ENCODE measurements around the gene TAF10. TPM values are rescaled to one million over a fixed set of nuclear protein-coding genes. Genes with fewer than 3 reads are reported as not detected.

The TAF10 gene
- total and polyA plus RNA-seq, 2 of the 13 experiments (the other 11 are each of a cell fraction or from before 2014, with no cell fraction given): 71.3 to 134 TPM

DNA sequence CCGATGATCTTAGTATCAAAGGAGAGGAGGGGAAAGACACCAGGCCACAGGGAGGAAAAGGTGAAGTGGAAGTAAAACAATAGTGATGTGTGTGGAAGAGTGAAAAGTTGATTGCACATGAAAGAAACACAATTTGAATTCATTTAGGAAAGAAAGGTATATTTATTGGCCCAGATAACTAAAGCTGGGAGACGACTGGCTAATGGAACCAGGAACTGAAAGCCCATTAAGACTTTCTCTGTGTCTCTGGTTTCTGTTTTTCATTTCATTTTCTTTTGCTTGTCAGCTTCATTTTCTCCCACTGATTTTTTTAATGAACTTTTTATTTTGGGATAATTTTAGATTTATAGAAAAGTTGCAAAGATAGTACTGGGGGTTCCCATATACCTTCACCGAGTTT lies 48.7 kb upstream of the TAF10 start:
- TF ChIP-seq GZF1 (CRISPR knock-in tag; IDR thresholded peaks at IDR 0.05): no peak
- no peak for TF ChIP-seq MAX (IDR thresholded peaks at IDR 0.05)
- no peak for TF ChIP-seq ISX (CRISPR knock-in tag; conservative IDR thresholded peaks at IDR 0.05)
- no peak for TF ChIP-seq ZNF850 (CRISPR knock-in tag; conservative IDR thresholded peaks at IDR 0.05)
- TF ChIP-seq CBX1 (IDR thresholded peaks at IDR 0.05; ENCODE audit: low read depth): no peak
- no peak for TF ChIP-seq ZSCAN30 (CRISPR knock-in tag; IDR thresholded peaks at IDR 0.05)
- TF ChIP-seq IKZF5 (CRISPR knock-in tag; IDR thresholded peaks at IDR 0.05): no peak
- no peak for TF ChIP-seq ZNF619 (CRISPR knock-in tag; IDR thresholded peaks at IDR 0.05)
- no peak for TF ChIP-seq MED8 (CRISPR knock-in tag; IDR thresholded peaks at IDR 0.05; ENCODE audit: insufficient replicate concordance)
- TF ChIP-seq PAF1 (CRISPR knock-in tag; IDR thresholded peaks at IDR 0.05): no peak
- no peak for TF ChIP-seq STAG1 (CRISPR knock-in tag; IDR thresholded peaks at IDR 0.05)
- TF ChIP-seq IRX3 (CRISPR knock-in tag; IDR thresholded peaks at IDR 0.05; ENCODE audit: borderline replicate concordance, low read depth): no peak
- no peak for TF ChIP-seq ZNF441 (CRISPR knock-in tag; IDR thresholded peaks at IDR 0.05; ENCODE audit: borderline replicate concordance)
- TF ChIP-seq HOMEZ (CRISPR knock-in tag; IDR thresholded peaks at IDR 0.05; ENCODE audit: low read depth): no peak
- TF ChIP-seq TAF1 (CRISPR knock-in tag; IDR thresholded peaks at IDR 0.05): no peak
- TF ChIP-seq ZNF792 (CRISPR knock-in tag; IDR thresholded peaks at IDR 0.05): no peak
- no peak for TF ChIP-seq EEA1 (CRISPR knock-in tag; IDR thresholded peaks at IDR 0.05; ENCODE audit: borderline replicate concordance)
- CTCF ChIA-PET (ENCODE audit: low intra/inter-chr PET ratio, low total read pairs): no interaction called here
- no peak for DNase-seq (ENCODE audit: low spot score)

More for the DNA sequence above, 48.7 kb upstream of the TAF10 start:
- 14% methylated on average over 3 of the region's 3 CpGs for WGBS (ENCODE audit: low lambda C conversion rate)
- no peaks in the 10 kb centered on the region for H3K4me1 ChIP-seq (ENCODE audit: insufficient read depth, low read length)
- H3K4me3 ChIP-seq (replicated peaks in 1 of 3; ENCODE audit: insufficient read depth in 1 of 3, low read depth in 2 of 3, low read length in 3 of 3): no peak overlapping the region
- no peak overlapping the region for H3K4me2 ChIP-seq (ENCODE audit: low read depth, low read length)
- in situ Hi-C loops (cut with HindIII; ENCODE audit: extremely low pct_ligation_motif_present, low pct_unique_long_range_greater_than_20kb) (no loop called here), intact Hi-C loops (cut with micrococcal nuclease; ENCODE audit: unreplicated experiment) (no loop called here)
- no peaks in the 10 kb centered on the region for H3K9me3 ChIP-seq (ENCODE audit: low read length)
- H3K27me3 ChIP-seq (ENCODE audit: control insufficient read depth in 1 of 2, insufficient read depth in 2 of 2, low read length in 2 of 2): peaks cover 5 to 54% of the 10 kb centered on the region in 2 experiments
- H3K36me3 ChIP-seq (replicated peaks in 1 of 2; ENCODE audit: control insufficient read depth in 1 of 2, insufficient read depth in 2 of 2, low read length in 2 of 2): no peaks in the 10 kb centered on the region
- no peak for ATAC-seq
- no peaks in the 10 kb centered on the region for H4K20me1 ChIP-seq (ENCODE audit: insufficient read depth, low read length)
- FAIRE-seq: no peak
- no peaks in the 10 kb centered on the region for H3K79me2 ChIP-seq (ENCODE audit: insufficient read depth, low read length)
- no peak overlapping the region for H3K27ac ChIP-seq (ENCODE audit: extremely low read length, insufficient read depth, low read length)
- H2AFZ ChIP-seq (ENCODE audit: low read length): no peak overlapping the region
- POLR2A ChIA-PET: no interaction called here
- H3K9ac ChIP-seq (ENCODE audit: insufficient read depth, low read depth, low read length): no peak overlapping the region
- BruUV-seq (replicated peaks): no TSS peak

Measured in HepG2 (cell line).